KBM-7 (cell line): Measurements from ENCODE around the gene SSTR3.

Experiments
- DNase-seq: peaks from one replicate; pipeline ENCODE4 v3.0.0-alpha.2; 2015
- in situ Hi-C: fragments of 300-500 bp; cut with MboI; formaldehyde crosslinking; loops from 2 replicates; pipeline ENCODE4 v1.14.3; 2020; ENCODE audit warnings: low sequenced_read_pairs, low pct_unique_long_range_greater_than_20kb, mixed read lengths

The SSTR3 gene

DNA sequence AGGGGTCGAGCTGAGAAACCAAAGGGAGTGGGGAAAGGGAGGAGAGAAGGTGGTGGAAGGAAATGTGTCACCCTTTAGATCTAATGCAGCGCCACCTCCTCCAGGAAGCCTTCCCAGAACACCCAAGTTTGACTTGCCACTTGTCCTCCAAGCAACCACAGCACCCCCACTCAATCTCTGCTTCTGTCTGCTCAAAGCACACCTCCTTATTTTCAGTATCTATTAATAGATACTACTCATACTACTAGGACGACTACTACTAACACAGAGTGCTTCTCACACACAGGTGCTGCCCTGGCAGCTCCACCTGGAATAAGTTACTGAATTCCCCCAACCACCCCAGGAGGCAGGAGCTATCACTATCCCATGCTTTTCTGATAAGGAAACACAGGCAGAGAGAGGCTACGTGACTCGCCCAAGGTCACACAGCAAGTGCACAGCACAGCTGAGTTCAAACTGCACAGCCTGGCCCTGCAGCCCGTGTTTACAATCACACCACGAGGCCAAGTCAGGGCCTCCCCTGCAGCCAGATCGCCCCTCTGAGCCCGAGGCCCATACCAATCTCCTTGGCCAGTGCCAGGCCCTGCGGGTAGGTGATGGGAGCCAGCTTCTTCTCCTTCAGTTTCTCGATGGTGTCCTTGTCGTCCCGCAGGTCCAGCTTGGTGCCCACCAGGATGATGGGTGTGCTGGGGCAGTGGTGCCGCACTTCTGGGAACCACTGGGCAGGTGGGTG is 18.6 kb upstream of the SSTR3 start:
- no peak for DNase-seq
- in situ Hi-C loops, result no loop called here

DNA sequence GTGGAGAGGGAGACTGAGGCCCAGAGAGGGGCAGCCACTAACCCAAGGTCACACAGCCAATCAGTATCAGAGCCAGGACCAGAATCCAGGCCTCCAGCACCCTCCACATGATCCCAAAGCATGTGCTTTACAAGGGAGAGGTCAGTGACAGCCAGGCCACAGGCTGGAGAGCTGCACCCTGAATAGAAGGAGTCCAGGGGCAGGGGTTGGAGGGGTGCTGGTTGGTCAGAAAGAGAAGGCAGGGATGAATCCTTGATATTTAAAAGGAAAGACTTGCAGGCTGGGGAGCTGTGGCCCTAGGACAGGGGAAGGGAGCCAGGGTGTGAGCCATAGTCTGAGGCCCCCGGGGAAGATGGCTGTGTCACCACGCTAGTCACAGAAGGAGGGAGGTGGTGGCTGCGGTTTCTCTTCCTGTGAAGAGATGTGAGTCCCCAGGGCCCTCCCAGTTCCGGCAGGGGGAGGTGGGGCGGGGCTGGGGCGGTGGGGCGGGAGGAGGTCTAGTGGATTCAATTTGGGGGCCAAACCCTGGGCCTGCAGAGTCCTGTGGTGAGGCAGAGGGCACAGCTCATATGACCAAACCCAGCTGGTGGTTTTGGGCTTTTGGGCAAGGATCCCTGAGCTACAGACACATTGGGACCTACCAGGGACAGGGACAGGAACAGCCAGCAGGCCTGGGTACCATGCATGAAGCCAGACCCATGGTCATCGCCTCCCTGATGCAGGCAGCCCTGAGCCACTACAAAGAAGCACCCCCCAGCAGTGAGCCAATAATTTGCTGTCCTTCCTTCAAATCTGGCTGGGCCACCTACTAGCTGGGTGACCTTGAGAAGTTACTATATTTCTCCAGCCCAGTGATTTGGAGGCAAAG is 17.8 kb upstream of the SSTR3 start:
- DNase-seq, result peak; percentile 72
- in situ Hi-C loops, result no loop called here

DNA sequence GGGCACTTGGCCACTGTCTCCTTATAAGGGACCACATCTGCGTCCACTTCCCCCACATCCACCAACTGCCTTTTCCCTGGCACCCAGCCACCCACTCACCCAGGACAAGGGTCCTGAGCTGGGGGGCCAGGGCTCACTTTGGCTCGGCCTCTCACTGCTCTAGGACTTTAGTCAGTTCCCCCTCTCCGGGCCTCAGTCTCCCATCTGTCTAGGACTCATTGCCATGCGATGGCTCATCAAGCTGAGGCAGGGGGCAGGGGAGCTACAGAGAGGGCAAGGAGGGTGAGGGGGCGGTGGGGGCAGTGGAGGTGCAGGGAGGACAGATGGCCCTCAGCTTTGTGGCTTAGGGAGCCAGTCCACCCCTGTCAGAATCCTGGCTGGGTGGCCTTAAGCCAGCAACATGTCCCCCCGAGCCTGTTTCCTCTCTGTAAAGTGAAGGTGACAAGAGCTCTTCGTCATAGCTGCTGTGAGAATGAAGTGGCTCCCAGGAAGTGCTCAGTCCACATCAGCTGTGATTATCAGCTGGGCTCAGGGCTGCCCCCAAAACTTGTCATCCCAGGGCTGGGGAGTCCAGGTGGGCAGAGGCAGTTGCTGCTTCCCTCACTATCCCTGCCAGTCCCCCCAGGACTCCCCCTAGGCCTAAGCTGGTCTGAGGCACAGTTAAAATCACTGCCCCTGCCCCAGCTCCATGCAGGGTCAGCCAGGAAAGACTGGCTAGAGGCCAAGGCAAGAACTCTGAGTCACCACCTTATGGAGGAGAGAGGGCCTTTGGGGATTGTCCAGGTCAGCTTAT is 16.9 kb upstream of the SSTR3 start:
- in situ Hi-C loops, result no loop called here
- DNase-seq, result no peak

GRCh38 chr22:37228106-37229011 is 16.1 kb upstream of the SSTR3 start:
- in situ Hi-C loops, result no loop called here
- DNase-seq, result peak; percentile 77

GRCh38 chr22:37226514-37226913 is 14.2 kb upstream of the SSTR3 start:
- DNase-seq, result no peak
- in situ Hi-C loops, result no loop called here

GRCh38 chr22:37226087-37226486 is 13.8 kb upstream of the SSTR3 start:
- DNase-seq, result no peak
- in situ Hi-C loops, result no loop called here

GRCh38 chr22:37225481-37225880 is 13.2 kb upstream of the SSTR3 start:
- in situ Hi-C loops, result no loop called here
- no peak for DNase-seq

- DNase-seq, result no peak
- in situ Hi-C loops, result no loop called here
Measured at GRCh38 chr22:37224757-37225420, 12.6 kb upstream of the SSTR3 start.

DNA sequence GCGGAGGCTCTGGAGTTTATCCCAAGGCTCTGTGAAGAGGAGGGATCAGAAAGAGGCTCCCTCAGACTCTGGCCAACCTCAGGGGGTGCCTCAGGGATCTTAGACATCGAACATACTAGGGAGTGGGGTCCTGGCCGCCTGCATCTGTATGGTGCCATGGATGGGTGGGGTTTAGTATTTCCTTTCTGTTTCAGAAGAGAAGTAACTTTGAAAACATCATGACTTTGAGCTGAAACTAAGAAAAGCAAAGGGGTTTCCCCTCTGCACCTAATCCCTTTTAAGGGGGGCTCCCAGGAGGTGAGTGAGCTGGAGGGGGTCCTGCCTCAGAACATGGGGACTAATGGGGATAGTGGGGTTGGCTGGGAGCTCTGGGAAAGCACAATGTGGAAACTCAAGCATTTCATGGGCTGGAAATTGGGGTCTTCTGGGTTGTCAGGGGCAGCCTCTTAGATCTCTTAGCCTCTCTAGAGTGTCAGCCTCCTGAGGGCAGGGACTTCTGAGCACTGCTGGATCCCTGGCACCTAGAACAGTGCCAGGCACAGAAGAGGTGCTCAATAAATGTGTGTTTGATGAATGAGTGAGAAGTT is 11.8 kb upstream of the SSTR3 start:
- in situ Hi-C loops, result no loop called here
- DNase-seq, result no peak

DNA sequence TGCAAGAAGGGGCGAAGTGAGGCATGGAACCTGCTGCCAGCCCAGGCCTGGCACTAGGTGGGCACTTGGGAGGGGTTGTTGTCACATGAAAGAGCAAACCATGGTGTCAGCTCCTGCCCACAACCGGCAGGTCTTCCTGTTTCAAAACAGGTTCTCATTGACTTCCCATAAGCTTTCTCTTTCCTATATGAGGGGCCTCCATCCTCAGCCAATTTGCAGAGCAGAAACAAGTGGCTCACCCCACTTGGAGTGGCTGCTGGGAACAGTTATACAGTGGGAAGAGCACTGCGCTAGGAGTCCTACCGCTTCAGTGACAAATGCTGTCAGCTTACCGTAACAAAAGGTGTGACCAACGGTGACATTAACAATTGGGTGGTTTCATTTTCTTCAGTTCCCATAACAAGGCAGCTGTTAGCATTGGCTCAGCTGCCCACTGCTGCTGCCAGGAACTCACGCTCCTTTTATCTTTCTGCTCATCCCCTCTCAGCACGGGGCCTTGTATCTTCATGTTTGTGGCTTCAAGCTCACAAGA is 10.2 kb upstream of the SSTR3 start:
- no peak for DNase-seq
- in situ Hi-C loops, result no loop called here

- in situ Hi-C loops, result no loop called here
- no peak for DNase-seq
Measured at GRCh38 chr22:37221424-37222333, 9.4 kb upstream of the SSTR3 start.

DNA sequence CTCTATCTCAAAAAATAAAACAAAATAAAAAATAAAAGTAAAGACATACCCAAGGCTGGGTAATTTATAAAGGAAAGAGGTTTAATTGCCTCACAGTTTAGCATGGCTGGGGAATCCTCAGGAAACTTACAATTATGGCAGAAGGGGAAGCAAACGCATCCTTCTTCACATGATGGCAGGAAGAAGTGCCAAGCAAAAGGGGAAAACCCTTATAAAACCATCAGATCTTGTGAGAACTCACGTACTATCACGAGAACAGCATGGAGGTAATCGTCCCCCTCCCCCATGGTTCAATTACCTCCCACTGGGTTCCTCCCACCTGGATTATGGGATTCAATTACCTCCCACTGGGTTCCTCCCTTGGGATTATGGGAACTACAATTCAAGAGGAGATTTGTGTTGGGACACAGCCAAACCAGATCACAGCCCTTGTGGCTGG is 8.3 kb upstream of the SSTR3 start:
- DNase-seq, result no peak
- in situ Hi-C loops, result no loop called here

DNA sequence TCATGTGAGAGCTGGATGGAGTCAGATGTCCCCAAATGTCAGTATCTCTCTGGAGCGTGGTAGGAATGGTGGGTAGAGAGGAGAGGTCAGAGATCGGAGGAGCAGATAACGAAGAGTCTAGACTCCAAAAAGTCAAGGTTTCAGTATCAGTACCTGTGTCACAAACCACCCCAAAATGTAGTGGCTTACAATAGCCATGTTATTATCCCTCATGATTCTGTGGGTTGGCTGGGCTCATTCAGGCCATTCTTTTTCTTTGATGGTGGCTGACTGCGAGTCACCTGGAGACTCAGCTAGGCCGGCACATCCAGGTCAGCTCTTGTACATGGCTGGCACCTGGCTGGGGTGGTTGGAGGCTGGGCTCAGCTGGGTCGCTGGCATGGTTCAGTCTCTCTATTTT is 7.3 kb upstream of the SSTR3 start:
- in situ Hi-C loops, result no loop called here
- DNase-seq, result no peak

GRCh38 chr22:37218771-37219411 is 6.6 kb upstream of the SSTR3 start:
- DNase-seq, result peak; percentile 67

GRCh38 chr22:37218399-37218770 is 6.1 kb upstream of the SSTR3 start:
- DNase-seq, result no peak
- in situ Hi-C loops, result no loop called here

More at GRCh38 chr22:37218771-37219411, 6.6 kb upstream of the SSTR3 start:
- in situ Hi-C loops, result no loop called here

GRCh38 chr22:37215890-37216289 is 3.6 kb upstream of the SSTR3 start:
- in situ Hi-C loops, result no loop called here
- no peak for DNase-seq
